8988T (cell line): ENCODE measurements around the gene PANX3.
"Not testable (repeated sequence)": the region's sequence is repeated elsewhere in the genome, so short reads cannot be mapped to it uniquely, and the experiment has no call there.

Experiments
- DNase-seq: peaks from one replicate; pipeline ENCODE4 v3.0.0; 2011

Gene PANX3, protein sequence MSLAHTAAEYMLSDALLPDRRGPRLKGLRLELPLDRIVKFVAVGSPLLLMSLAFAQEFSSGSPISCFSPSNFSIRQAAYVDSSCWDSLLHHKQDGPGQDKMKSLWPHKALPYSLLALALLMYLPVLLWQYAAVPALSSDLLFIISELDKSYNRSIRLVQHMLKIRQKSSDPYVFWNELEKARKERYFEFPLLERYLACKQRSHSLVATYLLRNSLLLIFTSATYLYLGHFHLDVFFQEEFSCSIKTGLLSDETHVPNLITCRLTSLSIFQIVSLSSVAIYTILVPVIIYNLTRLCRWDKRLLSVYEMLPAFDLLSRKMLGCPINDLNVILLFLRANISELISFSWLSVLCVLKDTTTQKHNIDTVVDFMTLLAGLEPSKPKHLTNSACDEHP

DNA sequence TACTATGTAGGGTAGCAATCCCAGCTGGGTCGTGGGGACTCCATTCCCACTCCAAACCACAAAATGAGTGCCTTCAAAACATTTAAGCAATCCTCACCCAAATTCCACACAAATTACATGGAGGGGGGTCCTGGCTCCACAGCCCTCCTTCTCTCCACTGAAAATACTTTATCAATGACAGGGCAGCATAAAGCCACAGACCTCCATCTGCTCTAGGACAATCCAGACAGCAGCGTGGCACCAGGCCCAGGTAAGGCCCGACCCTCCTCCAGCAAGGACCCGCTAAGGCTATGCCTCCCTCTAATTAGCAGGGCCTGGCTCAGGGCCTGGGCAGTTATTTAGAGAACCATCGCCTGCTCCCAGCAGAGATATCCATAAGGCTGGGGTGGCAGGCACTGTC is at the start of gene PANX3:
Gene PANX3, plus strand, starts transcription at position 365 of the 400 bp plus-strand sequence. CDS start 129 bp downstream, outside the sequence.
- DNase-seq = no peak

DNA sequence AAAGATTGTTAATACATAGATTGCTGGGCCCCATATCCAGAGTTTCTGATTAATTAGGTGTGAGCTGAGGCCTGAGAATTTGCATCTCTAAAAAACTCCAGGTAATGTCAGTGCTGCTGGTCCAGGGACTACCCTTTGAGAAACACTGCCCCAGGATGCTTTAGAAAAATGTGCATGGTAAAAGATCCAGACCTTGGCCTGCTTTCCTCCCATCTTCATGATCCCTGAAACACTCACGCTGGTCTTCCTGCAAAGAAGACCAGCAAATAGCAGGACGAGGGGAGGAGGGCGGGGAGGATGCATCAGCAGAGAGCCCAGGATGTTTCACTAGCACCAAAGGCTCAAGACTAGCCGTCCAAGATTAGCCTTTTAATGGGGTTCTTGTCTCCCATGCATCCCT is 41.5 kb upstream of the PANX3 start, which contains the start of gene OR8A1:
Gene OR8A1, plus strand, starts transcription at position 301 of the 400 bp plus-strand sequence. CDS start 123 bp downstream, outside the sequence.
- DNase-seq = no peak

DNA sequence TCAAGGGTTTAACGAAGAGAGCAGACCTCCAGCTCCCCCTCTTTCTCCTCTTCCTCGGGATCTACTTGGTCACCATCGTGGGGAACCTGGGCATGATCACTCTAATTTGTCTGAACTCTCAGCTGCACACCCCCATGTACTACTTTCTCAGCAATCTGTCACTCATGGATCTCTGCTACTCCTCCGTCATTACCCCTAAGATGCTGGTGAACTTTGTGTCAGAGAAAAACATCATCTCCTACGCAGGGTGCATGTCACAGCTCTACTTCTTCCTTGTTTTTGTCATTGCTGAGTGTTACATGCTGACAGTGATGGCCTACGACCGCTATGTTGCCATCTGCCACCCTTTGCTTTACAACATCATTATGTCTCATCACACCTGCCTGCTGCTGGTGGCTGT is 41.1 kb upstream of the PANX3 start:
- no peak for DNase-seq

DNA sequence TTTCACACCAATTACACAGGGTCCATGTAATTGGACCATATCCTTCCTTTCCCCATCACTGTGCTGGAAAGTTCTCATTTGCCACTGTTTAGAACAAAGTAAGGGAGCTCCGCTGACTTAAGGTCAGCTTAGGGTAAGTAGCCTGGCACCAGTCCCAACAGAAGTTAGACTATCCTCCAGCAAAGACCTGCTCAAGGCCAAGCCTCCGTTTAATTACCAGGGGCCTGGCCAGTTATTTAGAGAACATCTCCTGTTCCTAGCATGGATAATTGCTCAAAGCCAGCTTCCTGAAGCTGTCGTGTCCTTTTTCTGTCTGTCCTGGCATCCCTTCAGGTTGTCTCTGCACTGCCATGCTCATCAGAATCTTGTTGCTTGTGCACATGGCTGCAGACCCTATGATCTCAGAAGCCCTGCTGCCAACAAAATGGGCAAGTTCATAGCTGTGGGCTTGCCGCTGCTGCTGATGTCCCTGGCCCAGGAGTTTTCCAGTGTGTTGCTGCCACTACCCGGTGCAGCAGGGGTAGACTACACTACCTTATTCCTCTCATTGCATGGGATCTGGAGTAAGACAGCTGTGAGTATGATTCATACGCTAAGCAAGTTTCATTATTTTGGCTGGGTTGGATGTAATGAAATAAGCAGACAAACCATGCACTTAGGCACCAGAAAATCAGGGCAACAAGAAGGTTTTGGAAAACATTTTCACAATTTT is 33.4 kb upstream of the PANX3 start:
- DNase-seq = no peak

DNA sequence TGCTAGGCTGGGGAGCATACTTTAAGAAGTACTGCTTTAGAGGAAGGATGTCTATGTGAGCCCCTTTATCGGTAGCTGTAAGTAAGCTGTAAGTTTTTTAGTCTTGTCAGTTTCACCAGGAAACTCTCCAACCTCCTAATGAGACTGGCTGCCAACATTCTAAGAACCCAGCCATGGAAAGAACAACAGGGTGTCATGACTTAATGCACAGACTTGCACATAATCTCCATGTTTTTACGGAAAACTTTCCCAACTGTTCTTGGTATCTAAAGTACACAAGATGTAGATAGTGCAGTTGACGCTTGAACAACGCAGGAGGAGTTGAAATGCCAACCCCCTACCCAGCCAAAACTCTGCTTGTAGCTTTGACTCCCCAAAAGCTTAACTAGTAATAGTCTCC is 32.5 kb upstream of the PANX3 start:
- DNase-seq = no peak

DNA sequence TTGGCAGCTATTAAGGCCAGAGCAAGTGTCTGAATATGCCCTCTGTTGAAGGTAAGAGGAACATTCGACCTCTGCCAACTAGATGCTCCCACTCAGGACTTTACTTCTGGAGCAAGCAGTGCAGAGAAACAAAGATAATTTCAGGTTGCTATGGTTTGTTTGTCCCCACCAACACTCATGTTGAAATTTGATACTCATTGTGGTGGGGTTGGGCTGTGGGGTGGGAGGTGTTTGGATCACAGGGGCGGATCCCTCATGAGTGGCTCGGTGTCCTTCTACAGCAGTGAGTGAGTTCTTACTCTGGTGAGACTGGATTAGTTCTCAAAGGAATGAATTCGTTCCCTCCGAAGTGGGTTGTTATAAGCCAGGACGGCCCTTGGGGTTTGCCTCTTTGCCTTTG is 29.4 kb upstream of the PANX3 start:
- no peak for DNase-seq

DNA sequence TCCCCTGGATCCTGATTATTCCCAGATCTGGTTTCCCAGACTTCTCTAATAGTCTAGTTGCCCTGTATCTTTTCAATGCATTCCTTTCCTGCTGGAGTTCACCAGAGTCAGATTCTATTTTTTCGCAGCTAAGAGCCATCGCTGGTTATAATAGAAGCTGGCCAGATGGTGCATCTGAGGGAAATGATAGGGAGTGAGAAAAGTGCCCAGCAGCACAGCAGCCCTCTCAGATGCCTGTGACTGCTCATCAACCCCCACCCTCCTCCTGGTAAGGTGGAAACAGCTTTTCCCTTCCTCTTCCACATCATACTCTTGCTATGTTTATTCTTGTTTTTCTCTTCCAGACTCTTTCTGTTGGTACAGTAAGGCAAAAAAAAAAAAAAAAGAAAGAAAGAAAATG is 28.7 kb upstream of the PANX3 start:
- DNase-seq = no peak

DNA sequence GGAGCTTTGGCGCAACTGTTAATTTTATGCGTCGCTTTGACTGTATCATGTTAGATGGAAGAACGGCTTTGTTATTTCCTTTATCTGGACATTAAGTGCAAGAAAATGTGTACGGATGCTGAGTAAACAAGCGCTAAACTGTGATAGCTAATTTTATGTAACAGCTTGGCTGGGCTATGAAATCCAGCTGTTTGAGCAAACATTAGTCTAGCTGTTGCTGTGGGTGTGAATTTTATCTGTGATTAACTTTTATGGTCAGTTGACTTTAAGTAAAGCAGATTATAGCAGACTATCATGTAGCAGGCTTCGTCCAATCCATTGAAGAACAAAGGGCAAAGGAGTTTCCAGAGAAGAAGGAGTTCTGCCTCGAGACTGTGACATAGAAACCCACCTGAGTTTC is 27.4 kb upstream of the PANX3 start:
- DNase-seq = no peak

DNA sequence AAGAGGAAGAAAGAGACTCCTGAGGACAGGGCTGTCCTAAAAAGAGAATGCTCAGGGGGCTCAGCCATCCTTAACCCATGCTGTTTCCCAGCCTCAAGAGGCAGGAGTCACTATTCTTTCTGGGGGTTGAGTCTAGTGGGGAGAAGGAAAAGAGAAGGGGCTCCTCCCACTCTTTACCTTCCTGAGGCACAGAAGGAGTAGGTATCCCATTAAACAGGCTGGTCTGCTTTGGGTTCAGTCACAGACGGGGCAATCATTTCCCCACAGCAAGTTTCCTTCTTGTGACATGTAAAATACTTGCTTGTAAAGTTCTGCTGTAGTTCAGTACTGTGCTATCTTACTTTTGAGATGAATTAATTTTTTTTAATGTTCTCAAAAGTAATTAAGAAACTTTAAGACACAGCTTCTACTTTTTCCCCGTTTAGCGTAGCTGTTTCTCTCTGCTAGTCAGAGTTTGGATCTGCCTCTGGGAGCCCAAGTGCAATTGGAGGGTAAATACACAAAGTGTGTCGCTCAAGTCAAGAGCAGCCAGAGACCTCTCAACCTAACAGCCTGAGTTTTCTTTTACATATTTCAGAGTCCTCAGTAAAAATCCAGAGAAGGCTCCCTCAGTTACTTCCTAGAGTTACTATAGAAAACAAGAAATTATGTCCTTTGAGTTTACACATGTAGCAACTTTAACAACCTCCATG is 26.4 kb upstream of the PANX3 start:
- no peak for DNase-seq

DNA sequence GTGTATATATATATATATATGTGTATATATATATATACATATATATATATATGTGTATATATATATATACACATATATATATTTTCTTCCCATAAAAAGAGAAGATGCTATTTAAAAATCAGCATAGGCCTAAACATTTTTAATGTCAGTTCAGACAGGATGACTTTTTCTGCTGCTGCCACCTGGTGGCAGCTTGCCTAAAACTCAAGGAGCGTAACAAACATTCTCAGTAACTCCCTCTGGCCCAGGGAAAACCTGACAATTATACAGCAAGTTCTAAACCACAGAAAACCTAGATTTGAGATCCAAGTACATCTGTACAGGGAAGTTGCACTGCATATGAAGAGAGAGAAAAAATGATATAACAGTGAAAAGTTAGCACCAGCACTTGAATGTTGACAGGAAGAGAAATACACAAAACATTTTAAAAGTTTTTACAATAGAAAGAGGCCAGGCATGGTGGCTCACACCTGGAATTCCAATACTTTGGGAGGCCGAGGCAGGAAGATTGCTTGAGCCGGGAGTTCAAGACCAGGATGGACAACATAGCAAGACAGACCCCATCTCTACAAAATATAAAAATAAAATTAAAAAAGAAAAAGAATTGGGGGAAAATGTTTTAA is 24.9 kb upstream of the PANX3 start:
- no peak for DNase-seq

DNA sequence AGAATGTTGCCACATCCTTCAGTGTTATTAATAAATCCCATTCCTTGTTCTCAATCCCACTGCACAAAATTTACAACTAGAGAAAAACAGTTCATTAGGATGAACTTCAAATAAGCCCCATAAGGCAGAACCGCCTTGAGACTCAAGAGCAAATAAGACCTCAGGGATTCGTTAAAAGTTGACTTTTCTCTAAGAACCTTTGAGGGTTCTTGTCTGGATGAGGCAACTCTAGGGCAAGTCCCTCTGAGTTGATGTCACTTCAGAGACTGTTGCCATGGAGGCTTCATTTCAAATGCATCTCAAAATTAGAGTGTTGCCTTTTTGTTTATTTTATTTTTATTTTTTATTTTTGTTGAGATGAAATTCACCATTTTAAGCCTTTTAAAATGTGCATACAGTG is 19.8 kb upstream of the PANX3 start:
- no peak for DNase-seq

DNA sequence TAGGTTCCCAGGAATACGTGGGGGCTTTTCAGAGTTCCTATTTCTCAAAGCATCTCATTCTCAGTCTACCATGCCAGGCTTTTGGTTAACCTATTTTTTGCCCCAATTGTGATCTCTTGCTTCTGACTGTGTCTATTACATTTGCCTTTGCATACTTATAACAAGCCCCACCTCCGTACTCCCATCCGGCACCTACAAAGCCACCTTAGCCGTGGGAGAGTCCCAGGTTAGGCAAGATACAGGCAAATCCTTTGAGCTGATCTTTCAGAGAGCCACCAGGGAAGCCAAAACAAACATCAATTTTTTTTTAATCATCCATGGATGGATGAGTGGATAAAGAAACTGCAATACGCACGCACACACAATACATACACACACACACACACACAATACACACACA is 18.6 kb upstream of the PANX3 start:
- no peak for DNase-seq

DNA sequence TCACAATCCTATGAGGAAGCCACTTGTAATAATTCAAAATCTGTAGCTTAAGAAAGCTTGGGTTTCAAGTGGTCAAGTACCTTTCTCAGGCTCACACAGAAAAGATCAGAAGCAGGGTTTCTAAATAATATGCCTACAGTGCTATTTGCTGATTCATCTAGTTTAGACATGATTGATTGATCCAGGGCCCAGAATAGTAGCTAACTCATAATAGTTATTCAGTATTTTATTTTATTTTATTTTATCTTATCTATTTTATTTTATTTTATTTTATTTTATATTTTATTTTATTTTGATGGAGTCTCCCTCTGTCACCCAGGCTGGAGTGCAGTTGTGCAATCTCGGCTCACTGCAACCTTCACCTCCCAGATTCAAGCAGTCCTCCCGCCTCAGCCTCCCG is 15.9 kb upstream of the PANX3 start:
- no peak for DNase-seq

DNA sequence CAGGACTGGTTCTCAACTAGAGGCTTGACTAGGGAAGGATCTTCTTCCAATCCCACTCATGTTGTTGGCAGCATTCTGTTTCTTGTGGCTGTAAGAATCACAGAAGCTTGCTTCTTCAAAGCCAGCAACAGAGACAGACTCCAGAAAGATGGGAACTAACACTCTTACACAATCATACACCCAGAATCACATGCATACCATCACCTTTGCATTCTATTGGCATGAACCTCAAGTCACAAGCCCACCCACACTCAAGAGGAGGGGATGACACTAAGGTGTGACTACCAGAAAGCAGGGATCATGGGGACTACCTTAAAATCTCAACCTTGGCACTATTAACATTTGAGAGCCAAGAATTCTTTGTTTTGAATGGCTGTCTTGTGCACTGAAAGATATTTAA is 13.6 kb upstream of the PANX3 start:
- no peak for DNase-seq

DNA sequence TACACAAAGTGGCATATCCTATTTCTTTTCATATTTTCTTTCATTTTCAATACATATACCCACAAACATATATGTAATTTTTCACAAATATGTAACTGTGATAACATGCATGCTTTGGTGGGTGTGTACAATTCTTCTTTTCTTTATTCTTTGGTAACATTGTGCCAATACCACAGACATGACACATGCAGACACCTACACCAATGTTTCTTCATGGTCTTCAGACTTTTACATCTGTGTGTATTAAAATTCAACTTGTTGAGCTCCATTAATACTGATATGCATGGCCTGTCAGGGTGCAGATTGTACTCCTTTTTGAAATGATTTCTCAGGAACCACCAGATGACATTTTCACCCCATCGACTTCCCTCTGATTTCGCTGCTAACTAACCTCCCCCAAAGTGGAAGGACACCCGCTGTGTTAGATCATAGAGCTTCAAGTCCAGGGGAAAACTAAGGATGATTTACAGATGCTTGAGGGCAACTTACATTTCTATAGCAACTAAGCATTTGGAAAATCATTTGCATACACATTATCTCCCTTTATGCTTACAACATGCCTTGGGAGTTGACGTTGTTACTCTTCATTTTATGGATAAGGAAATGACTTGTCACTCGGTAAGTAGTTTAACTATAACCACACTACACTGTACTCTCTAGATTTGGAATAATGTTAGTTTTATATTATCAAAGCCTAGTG is 10.5 kb upstream of the PANX3 start:
- no peak for DNase-seq

DNA sequence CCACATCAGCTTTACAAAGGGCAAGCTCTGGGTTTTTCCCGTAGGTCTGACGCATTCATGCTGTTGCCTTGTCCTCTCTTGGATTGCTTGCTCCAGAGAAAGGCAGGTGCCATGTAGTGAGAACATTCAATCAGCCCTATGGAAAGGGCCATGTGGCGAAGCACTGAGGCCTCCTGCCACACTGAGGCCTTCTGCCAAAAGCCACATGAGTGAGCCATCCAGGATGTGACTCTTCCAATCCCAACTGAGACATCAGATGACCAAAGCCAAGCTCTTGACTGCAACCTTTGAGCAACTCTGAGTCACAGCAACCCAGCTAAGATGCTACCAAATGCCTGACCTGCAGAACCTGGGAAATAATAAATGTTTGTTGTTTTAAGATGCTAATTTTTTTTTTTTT is 9.0 kb upstream of the PANX3 start:
- no peak for DNase-seq

DNA sequence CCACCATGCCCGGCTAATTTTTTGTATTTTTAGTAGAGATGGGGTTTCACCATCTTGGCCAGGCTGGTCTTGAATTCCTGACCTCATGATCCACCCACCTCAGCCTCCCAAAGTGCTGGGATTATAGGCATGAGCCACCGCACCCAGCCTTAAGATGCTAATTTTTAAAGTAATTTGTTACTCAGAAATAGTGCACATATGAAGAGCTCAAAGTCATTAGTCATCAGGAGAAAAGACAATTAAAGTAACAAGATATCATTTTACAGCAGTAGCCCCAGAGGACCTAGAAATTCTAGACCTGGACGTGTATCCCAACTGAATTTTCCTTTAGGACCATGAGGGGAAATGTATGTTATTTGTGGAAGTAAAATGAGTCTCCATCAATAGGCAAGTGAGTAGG is 8.5 kb upstream of the PANX3 start:
- not testable (repeated sequence) for DNase-seq

DNA sequence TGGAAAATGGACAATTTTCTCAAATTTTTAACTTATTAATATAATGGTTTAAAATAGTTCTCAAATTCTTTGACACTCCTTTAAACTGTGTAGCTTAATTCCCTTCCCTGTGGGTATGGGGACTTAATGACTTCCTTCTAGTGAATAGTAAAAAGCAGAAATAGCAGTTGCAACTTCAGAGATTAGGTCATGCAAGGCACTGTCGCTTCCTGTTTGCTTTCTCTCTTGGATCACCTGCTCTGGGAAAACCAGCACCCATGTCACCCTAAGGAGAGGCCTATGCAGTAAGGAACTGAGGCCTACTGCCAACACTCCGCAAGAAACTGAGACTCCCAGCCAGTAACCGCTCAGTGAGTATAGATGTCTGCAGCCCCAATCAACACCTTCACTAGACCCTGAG is 5.5 kb upstream of the PANX3 start:
- DNase-seq = no peak

DNA sequence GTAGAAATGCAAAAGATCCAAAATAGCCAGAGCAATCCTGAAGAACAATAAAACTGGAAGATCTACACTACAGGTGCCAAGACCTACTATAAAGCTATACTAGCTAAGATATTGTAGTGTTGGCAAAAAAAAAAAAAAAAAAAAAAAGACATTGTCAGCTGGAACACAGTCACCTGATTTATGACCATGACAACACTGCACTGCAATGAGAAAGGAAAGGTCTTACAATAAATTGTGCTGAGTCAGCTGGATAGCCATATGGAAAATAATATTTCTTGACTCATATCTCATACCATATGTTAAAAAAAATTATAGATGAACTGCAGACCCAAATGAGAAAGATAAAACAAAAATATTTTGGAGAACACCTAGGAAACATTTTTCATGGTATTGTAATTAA is 3.1 kb upstream of the PANX3 start:
- no peak for DNase-seq

DNA sequence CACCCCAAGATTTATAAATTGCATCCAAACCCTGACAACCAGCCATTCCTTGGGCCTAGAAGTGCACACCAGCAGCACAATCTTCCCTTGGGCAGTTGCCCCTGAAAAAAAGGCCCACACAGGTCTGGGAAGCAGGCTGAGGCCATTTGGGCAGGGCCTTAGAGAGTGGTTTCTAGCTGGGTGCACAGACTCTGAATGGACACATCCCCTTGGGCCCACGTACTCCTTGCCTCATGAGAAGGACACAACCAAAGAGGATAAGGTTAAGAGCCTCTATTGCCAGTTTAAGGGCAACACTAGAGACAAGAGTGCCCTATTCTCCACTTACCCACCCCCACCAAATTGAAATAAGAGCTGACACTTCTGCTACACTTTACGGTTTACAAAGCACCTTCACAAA is 933 bp upstream of the PANX3 start:
- no peak for DNase-seq

DNA sequence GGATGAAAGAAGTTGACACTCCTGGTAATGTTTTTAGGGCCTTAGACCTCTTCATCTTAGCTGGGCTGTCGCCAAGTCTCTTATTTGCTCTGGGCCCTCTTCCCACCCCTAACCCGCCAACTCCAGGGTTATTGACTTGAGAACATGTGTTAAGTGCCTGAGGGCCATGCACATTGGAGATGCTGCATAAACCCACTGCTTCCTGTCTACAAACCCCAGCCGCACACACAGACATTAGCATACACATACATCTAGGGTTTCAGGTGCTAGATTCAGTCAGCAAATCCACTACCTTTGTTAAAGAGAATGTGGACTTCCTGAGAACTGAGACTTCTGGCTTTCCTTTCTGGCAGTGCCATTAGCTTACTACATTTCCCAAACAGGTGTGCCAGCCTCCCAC is 817 bp downstream of the PANX3 start:
- no peak for DNase-seq

DNA sequence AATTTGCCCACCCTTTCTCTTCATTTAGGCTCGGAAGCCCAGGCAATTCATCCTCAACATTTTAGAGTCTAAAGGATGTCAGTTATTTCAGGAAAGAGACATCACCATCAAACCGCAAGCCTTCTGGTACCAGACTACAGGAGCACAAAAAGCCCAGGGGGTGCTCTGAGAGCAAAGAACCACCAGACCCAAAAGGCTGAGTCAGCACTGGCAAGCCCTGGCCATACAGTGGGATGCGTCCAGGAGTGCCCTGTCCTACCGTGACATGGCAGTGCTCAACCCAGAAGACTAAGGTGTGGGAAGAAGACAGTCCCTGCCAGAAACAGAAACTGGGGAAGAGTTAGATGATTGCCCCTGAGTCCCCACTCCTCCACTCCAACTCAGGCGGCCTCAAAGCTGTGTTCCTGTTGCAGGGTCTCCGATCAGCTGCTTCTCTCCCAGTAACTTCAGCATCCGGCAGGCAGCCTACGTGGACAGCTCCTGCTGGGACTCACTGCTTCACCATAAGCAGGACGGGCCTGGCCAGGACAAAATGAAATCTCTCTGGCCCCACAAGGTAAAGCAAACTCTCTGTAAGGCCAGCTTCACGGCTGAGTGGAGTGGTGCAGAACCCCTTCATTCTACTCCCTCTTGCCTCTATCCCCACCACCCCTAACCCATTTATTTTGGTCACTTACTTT is 1.5 kb downstream of the PANX3 start:
- DNase-seq = no peak
